Testis (tissue), 3 donors: ENCODE measurements around the gene KCNQ1. TPM values are rescaled to one million over a fixed set of nuclear protein-coding genes. Genes with fewer than 3 reads are reported as not detected.

Experiments
- DNase-seq: peaks from one replicate; pipeline ENCODE4 v3.0.0-alpha.2; 2019
- H3K27ac ChIP-seq, 2 donors: fragments of 200-600 bp; sonication (generic); one replicate each; pipeline ENCODE4 v1.5.1; 2019
- H3K27me3 ChIP-seq: fragments of 200-600 bp; sonication (generic); one replicate; pipeline ENCODE4 v1.5.1; 2019
- H3K36me3 ChIP-seq: fragments of 200-600 bp; sonication (generic); one replicate; pipeline ENCODE4 v1.5.1; 2017; ENCODE audit warnings: low read depth; ENCODE audit errors: missing control alignments
- H3K4me1 ChIP-seq: fragments of 200-600 bp; sonication (generic); one replicate; pipeline ENCODE4 v1.5.1; 2019
- H3K4me3 ChIP-seq, 2 donors: fragments of 200-600 bp; sonication (generic); one replicate each; pipeline ENCODE4 v1.5.1; 2017 to 2019
- H3K9me3 ChIP-seq: fragments of 200-600 bp; sonication (generic); one replicate; pipeline ENCODE4 v1.5.1; 2017
- POLR2A ChIP-seq: fragments of 450-650 bp; IDR thresholded peaks from one replicate; pipeline ENCODE4 v1.6.1; 2017; ENCODE audit warnings: antibody characterized with exemption, mild to moderate bottlenecking, moderate library complexity
- WGBS, 2 donors: methylation state at CpG; one replicate each; pipeline ENCODE4 v1.1.5; 2018; 5-methylcytosine and 5-hydroxymethylcytosine counted together
- intact Hi-C: fragments of 100-400 bp; cut with DNase I; formaldehyde crosslinking; loops from one replicate; pipeline ENCODE4 v1.15.1; 2023; ENCODE audit warnings: low total_unique reads
- polyA plus RNA-seq: library from polyadenylated mRNA; stranded (reverse); fragments of 350-450 nt; fragmentation: Illumina TruSeq; extraction: RNeasy Lipid Tissue Mini Kit (QIAGEN cat#74804); gene quantifications from one replicate; pipeline ENCODE4 v1.2.3, GENCODE V29; 2014; ENCODE audit warnings: low read depth, low replicate concordance; ENCODE audit not compliant: insufficient read depth
- total RNA-seq, 2 donors: library from RNA; depleted of rRNA; stranded (reverse); fragments of >200 nt; gene quantifications; one replicate each; pipeline ENCODE4 v1.2.3, GENCODE V29; 2016
- TF ChIP-seq, protein P1 (sequence below), 3 experiments: fragments of 450-650 bp in 2 of 3; fragments of 200-600 bp in 1 of 3; sonication (generic) in 1 of 3; IDR thresholded peaks; one replicate each; pipeline ENCODE4 v1.5.1; 2016 to 2019; ENCODE audit warnings: antibody characterized with exemption in 3 of 3, mild to moderate bottlenecking in 2 of 3, moderate library complexity in 1 of 3

The KCNQ1 gene
- total and polyA plus RNA-seq, 3 donors from 2014 or later, result 6.0 to 24.2 (median 12.8) TPM

DNA sequence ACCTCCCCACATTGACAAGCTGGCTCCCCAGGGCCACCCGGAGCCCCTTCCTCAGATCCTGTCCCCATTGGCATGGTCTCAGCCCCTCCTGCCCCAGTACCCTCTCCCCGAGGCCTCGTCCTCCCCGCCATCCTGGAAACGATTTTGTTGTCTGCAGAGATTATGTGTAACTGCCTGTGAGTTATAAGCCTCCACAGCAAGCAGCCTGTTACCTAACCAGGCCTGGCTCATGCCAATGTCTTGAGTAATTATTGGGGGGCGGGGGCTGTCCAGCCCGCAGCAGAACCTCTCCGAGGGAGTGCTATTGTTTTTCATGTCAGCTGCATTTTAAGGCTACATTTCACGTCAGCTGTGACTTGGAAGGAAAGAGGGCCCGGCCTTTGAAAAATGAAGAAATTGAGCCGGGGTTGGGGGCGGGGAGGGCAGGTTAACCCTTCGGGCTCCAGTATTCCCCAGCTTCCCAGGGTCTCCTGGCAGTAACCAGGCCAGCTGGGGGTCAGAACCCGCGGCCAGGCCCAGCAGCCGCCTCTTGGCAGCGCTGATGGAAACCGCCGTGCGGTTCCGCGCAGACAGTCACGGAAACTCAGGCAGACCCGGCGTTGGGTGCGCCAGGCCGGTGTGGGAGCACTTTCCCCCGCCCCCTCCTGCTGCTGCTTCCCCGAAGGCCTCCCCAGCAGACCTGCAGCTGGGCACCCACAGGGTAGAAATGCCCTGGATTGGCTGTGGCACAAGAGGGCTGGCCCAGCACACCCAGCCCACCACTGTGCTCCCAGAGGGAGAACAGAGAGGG is 381.3 kb downstream of the KCNQ1 start:
- Histone ChIP-seq H3K27me3 (no peaks in the 10 kb centered on the region), H3K9me3 (no peaks in the 10 kb centered on the region), H3K27ac (no peak overlapping the region), H3K4me1 (peaks cover 7% of the 10 kb centered on the region), H3K36me3 (no peaks in the 10 kb centered on the region), H3K4me3 (no peak overlapping the region)
- DNase-seq, result peak; percentile 32
- 55 to 67% methylated on average over 12 to 29 of the region's 29 CpGs for WGBS, 2 donors
- intact Hi-C loops, result no loop called here
- TF ChIP-seq POLR2A, result no peak
- TF ChIP-seq, protein P1, sequence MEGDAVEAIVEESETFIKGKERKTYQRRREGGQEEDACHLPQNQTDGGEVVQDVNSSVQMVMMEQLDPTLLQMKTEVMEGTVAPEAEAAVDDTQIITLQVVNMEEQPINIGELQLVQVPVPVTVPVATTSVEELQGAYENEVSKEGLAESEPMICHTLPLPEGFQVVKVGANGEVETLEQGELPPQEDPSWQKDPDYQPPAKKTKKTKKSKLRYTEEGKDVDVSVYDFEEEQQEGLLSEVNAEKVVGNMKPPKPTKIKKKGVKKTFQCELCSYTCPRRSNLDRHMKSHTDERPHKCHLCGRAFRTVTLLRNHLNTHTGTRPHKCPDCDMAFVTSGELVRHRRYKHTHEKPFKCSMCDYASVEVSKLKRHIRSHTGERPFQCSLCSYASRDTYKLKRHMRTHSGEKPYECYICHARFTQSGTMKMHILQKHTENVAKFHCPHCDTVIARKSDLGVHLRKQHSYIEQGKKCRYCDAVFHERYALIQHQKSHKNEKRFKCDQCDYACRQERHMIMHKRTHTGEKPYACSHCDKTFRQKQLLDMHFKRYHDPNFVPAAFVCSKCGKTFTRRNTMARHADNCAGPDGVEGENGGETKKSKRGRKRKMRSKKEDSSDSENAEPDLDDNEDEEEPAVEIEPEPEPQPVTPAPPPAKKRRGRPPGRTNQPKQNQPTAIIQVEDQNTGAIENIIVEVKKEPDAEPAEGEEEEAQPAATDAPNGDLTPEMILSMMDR (IDR thresholded peaks at IDR 0.05), result no peak

DNA sequence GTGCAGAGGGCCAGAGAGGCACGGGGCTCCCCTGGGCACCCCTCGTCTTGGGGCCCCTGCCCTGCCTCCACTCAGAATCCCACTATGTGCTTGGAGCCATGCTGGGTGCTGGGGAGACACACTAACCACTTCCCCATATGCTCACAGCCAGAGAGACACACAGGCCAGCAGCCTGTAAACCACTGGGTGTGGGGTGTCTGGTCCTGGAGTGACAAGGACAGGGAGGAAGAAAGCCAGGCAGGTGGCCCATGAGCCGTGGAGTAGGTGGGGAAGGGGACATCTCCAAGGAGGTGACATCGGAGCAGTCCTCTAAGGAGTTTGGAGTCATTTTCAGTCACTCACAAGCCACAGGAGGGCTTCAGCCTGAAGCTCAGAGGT is 381.9 kb downstream of the KCNQ1 start:
- H3K36me3 ChIP-seq, result no peaks in the 10 kb centered on the region
- 73 to 79% methylated on average over 4 of the region's 4 CpGs for WGBS, 2 donors
- H3K4me3 ChIP-seq, result no peak overlapping the region
- H3K27me3 ChIP-seq, result no peaks in the 10 kb centered on the region
- no peak for DNase-seq
- no peak overlapping the region for H3K27ac ChIP-seq
- intact Hi-C loops, result no loop called here
- TF ChIP-seq, protein P1 (IDR thresholded peaks at IDR 0.05), result no peak
- no peak for TF ChIP-seq POLR2A
- peaks cover 7% of the 10 kb centered on the region for H3K4me1 ChIP-seq
- H3K9me3 ChIP-seq, result no peaks in the 10 kb centered on the region

DNA sequence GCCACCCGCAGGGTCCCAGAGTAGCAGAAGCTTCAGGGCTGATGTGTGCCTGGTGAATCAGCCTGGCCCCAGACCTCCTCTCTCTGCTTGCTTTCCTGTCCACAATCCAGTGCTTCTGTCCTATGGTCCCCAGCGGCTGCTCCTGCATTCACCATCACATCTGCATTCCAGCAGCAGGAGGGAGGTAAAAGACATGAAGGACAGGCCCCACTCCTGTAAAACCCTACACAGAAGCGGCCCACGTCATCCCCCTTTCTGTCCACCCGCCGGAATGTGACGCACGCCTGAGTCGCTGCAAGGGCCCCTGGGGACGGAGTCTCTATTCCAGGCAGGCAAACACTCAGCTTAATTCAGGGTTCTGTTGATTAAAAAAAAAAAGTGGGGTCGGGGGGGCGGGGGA is 382.4 kb downstream of the KCNQ1 start:
- Histone ChIP-seq H3K36me3 (no peaks in the 10 kb centered on the region), H3K4me3 (no peak overlapping the region), H3K4me1 (peaks cover 7% of the 10 kb centered on the region), H3K9me3 (no peaks in the 10 kb centered on the region), H3K27ac (no peak overlapping the region), H3K27me3 (no peaks in the 10 kb centered on the region)
- intact Hi-C loops, result no loop called here
- WGBS, 2 donors, result 95% methylated on average over 11 to 12 of the region's 12 CpGs
- no peak for TF ChIP-seq POLR2A
- TF ChIP-seq, protein P1 (IDR thresholded peaks at IDR 0.05), result no peak
- no peak for DNase-seq

DNA sequence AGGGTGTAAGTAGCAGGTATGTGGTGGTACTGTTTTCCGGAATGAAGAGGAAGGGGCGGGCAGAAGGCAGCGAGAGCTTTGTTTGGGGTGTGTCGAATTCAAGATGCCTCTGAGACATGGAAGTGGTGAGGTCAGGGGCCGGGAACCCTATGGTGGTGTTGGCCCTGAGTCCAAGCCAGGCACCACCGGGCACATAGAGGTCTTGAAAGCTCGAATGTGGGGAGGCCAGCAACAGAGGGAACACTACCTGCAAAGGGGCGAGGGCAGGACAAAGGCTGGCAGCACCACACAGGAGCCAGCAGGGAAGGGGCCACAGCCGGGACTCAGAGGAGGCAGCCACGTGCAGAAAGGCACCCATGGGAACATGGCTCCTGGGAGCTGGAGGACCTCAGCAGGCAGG is 383.0 kb downstream of the KCNQ1 start:
- no peaks in the 10 kb centered on the region for H3K9me3 ChIP-seq
- H3K4me1 ChIP-seq, result peaks cover 7% of the 10 kb centered on the region
- H3K27me3 ChIP-seq, result no peaks in the 10 kb centered on the region
- no peak overlapping the region for H3K4me3 ChIP-seq
- TF ChIP-seq, protein P1 (IDR thresholded peaks at IDR 0.05), result no peak
- TF ChIP-seq POLR2A, result no peak
- H3K36me3 ChIP-seq, result no peaks in the 10 kb centered on the region
- intact Hi-C loops, result no loop called here
- WGBS, 2 donors, result 89 to 90% methylated on average over 10 of the region's 10 CpGs
- H3K27ac ChIP-seq, result no peak overlapping the region
- no peak for DNase-seq
